Activated naive CD4-positive, alpha-beta T cell treated with anti-CD3 and anti-CD28 coated beads, Interleukin-2, amount 50 U/mL, for 72 hours (primary cell): ENCODE results near the gene MTOR. TPM values are rescaled to one million over a fixed set of nuclear protein-coding genes. Genes with fewer than 3 reads are reported as not detected.
"Not testable (repeated sequence)": the region's sequence is repeated elsewhere in the genome, so short reads cannot be mapped to it uniquely, and the experiment has no call there.

Experiments
- ATAC-seq, 2 donors: fragments of 150-1000 bp; cut with Tn5 transposase; 2 replicates each; pipeline ENCODE4 v1.10.0; 2021; ENCODE audit warnings: mild to moderate bottlenecking in 2 of 2, moderate library complexity in 2 of 2
- DNase-seq, 2 donors: peaks; one replicate each; pipeline ENCODE4 v3.0.0; 2021 to 2022; ENCODE audit warnings: low spot score in 2 of 2
- H3K27ac Mint-ChIP-seq, 2 donors: one replicate each; pipeline ENCODE4 v1.8.0; 2022; ENCODE audit warnings: mild to moderate bottlenecking in 2 of 2, mixed read lengths in 2 of 2
- H3K36me3 Mint-ChIP-seq, 2 donors: one replicate each; pipeline ENCODE4 v1.8.0; 2022; ENCODE audit warnings: mixed read lengths in 2 of 2
- H3K9me3 Mint-ChIP-seq, 2 donors: one replicate each; pipeline ENCODE4 v1.8.0; 2022; ENCODE audit warnings: mixed read lengths in 2 of 2
- total RNA-seq, 2 donors: library from RNA; stranded (reverse); gene quantifications; one replicate each; pipeline ENCODE4 v1.2.3, GENCODE V29; 2022

MTOR gene
- total RNA-seq, 2 donors from 2014 or later = 32.7 to 46.1 TPM

DNA sequence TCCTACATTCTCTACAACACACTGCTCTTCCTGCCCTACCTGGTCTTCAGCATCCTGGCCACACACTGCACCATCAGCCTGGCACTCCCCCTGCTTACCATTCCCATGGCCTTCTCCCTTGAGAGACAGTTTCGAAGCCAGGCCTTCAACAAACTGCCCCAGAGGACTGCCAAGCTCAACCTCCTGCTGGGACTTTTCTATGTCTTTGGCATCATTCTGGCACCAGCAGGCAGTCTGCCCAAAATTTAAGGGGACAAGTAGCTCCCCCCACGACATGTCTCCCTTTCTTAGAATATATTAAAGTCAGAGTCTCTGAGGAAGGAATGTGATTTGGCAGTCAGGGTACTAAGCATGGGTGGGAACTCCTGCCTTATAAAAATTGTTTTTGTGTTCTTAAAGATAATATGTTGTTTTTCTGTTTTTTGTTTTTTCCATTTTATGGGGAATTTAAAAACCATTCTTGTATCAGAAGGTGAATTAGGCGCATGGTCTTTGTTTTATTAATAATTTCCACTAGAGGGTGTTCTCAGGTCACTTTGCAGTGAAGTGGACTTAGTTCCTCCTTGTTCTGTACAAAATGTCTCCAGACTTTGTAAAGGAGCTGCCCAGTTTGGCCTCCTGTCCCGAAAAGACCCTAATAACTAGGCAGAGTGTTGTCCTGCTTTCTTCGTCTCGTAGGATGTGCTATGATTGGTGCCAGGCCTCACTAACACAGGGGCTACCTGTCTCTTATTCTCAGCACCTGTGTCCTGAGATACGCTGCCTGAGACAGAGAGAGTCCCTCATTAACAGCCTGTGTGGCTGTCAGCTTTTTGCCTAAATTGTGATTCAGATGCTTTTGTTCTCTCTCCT, 23.8 kb upstream of the MTOR start:
- DNase-seq (no peak), ATAC-seq (no peak)
- Mint-ChIP-seq H3K27ac (peak overlapping the region; percentile 17 to 62), H3K9me3 (no peaks in the 10 kb centered on the region), H3K36me3 (peaks cover 23 to 44% of the 10 kb centered on the region in 2 donors)

DNA sequence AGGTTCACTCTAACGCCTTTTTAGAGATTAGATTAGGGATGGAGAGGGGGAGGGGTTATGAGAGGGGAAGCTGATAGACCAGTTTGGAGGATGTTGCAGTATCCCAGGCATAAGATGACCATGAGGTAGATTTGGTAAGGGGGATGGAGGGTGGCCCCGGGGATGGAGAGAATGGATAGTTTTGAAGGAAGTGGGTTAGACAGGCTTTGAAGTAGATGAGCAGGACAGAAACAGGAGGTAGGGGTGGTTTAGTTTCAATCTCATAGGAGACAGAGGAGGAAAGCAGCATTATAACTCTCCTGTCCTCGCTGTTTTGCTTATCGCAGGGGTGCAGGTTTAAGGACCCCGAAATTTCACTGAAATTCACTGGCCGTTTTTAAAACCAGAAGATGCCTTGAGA, 22.4 kb upstream of the MTOR start:
- DNase-seq (no peak), ATAC-seq (peak; percentile 51 to 83)
- Mint-ChIP-seq H3K36me3 (peaks cover 23 to 36% of the 10 kb centered on the region in 2 donors), H3K27ac (peak overlapping the region; percentile 81 to 92), H3K9me3 (no peaks in the 10 kb centered on the region)

DNA sequence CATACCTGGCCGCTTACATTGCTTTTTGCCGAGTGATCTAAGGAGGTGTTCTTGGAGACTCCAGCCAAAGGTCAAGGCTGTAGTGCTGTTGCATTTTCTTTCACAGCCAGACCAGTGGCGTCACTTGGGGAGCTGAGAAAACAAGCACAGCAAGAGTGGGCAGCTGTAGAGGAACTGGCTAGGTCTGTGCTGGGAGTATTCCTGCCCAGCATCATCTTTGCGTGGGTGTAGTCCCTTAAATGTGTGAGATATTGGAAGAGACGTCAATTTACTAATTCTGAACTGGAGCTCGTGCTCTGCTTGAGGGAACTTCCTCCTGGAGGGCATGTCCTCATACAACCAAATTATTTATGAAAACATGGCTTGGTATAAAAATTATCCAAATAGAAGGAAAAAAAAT, 20.8 kb upstream of the MTOR start:
- H3K27ac Mint-ChIP-seq = peak overlapping the region; percentile 61 to 81

DNA sequence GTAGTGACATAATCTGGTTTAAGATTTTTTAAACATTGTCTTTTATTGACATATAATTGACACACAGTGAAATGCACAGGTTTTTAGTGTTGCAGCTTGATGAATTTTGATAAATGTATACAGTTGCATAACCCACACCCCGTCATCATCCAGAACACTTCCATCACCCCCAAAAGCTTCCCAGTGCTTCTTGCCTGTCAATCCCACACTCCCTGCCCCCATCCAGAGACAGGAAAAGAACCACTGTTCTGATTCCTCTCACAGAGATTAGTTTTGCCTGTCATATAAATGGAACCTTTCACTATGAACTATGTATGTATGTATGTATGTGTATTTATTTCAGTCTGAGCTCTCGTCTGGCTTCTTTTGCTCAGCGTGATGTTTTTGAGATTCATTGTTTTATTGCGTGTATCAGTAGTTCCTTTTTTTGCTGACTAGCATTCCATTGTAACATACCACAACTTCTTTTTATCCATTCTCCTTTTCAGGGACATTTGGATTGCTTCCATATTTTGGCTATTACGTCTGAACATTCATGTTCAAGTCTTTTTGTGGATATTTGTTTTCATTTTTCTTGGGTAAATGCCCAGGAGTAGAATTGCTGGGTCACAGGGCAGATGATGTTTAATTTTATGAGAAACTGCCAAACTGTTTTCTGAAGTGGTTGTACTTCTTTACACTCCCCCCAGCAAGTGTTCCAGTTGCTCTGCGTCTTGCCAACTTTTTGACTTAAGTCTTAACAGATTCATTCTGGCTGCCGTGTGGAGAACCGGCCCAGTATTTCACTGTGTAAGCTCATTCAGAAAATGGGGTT, 19.4 kb upstream of the MTOR start:
- DNase-seq (no peak), ATAC-seq (no peak)
- Mint-ChIP-seq H3K36me3 (peaks cover 18 to 62% of the 10 kb centered on the region in 2 donors), H3K9me3 (no peaks in the 10 kb centered on the region), H3K27ac (peak overlapping the region; percentile 78 to 82)

More for the DNA sequence above, 20.8 kb upstream of the MTOR start:
- DNase-seq (no peak), ATAC-seq (no peak)
- peaks cover 18 to 53% of the 10 kb centered on the region in 2 donors for H3K36me3 Mint-ChIP-seq
- no peaks in the 10 kb centered on the region for H3K9me3 Mint-ChIP-seq

DNA sequence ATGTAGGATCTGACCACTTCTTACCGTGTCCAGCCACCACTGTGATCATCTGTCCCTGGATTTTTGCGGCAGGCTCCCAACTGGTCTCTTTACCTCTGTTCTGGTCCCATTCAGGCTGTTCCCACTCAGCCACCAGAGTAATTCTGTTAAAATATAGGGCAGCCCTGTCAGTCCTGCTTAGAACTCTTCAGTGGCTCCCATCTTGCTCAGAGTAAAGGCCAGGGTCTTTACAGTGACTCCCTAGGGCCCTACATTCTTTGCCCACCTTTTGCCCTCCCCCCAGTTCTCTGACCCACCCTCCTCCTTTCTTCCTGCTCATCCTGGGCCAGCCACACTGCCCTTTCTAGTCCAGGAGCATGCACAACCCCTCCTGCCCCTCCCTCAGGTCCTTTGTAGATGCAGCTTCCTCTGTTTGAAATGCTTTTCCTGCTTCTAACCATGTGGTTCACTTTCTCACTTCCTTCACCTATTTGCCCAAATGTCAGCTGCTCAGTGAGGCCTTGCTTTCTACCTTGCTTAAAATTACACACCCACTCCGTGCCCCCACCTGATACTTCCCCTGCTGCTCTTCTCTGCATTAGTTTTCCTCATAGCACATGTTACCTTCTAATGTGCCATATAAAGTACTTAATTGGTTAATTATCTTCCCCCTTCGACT, 18.5 kb upstream of the MTOR start:
- Mint-ChIP-seq H3K9me3 (no peaks in the 10 kb centered on the region), H3K27ac (peak overlapping the region; percentile 78 to 82), H3K36me3 (peaks cover 17 to 56% of the 10 kb centered on the region in 2 donors)
- ATAC-seq = peak; percentile 34 to 66
- DNase-seq = no peak

DNA sequence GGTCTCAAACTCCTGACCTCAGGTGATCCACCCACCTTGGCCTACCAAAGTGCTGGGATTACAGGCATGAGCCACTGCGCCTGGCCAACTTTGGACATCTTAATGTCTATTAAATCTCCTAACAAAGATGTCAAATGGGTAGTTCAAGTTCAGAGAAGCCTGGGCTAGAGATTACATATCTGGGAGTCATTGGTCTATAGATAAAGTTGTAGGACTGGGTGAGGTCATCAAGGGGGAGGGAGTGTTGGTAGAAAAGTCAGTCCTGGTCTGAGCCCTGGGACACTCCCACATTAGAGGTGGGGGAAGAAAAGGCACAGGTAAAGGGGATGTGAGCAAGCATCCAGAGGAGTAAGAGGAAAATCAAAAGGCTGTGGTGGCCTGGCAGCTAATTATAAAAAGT, 17.3 kb upstream of the MTOR start:
- DNase-seq (no peak), ATAC-seq (peak in 1 of 2 donors; percentile 56)
- H3K27ac Mint-ChIP-seq = peak overlapping the region; percentile 78 to 82
- H3K36me3 Mint-ChIP-seq = peaks cover 27 to 57% of the 10 kb centered on the region in 2 donors
- no peaks in the 10 kb centered on the region for H3K9me3 Mint-ChIP-seq

DNA sequence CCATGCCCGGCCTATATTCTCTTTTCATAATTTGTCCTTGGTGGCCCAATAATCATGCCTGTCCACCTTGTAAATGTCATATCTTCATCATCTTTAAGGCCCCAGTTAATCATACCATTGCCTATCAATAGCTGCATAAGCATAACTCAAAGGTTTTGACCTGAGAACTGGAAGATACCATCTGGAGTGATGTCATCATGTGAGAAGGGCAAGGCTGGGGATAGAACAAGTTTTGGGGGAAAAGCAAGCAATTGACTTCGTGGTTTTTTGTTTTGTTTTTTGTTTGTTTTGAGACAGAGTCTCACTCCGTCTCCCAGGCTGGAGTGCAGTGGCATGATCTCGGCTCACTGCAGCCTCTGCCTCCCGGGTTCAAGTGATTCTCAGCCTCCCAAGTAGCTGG, 16.8 kb upstream of the MTOR start:
- DNase-seq (no peak), ATAC-seq (no peak)
- Mint-ChIP-seq H3K27ac (peak overlapping the region; percentile 78 to 82), H3K9me3 (no peaks in the 10 kb centered on the region), H3K36me3 (peaks cover 27 to 58% of the 10 kb centered on the region in 2 donors)

DNA sequence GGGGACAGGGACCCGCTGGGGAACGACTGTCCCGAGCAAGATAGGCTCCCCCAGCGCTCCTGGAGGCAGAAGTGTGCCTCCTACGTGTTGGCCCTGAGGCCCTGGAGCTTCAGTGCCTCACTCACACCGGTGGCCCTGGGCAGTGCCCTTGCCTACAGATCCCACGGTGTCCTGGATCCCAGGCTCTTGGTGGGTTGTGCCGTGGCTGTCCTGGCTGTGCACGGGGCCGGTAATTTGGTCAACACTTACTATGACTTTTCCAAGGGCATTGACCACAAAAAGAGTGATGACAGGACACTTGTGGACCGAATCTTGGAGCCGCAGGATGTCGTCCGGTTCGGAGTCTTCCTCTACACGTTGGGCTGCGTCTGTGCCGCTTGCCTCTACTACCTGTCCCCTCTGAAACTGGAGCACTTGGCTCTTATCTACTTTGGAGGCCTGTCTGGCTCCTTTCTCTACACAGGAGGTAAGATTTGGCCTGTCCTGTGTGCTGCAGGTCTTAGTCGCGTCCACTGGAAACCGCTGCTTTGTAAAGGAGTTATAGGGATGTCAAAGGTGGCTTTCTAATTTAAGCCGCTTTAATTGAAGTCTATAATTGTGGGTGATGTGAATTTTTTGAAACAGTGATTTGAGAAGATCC, 11.4 kb upstream of the MTOR start:
- no peaks in the 10 kb centered on the region for H3K9me3 Mint-ChIP-seq
- peaks cover 23 to 27% of the 10 kb centered on the region in 2 donors for H3K36me3 Mint-ChIP-seq
- peak; percentile 52 to 62 for ATAC-seq
- peak overlapping the region; percentile 95 to 98 for H3K27ac Mint-ChIP-seq
- DNase-seq = no peak

DNA sequence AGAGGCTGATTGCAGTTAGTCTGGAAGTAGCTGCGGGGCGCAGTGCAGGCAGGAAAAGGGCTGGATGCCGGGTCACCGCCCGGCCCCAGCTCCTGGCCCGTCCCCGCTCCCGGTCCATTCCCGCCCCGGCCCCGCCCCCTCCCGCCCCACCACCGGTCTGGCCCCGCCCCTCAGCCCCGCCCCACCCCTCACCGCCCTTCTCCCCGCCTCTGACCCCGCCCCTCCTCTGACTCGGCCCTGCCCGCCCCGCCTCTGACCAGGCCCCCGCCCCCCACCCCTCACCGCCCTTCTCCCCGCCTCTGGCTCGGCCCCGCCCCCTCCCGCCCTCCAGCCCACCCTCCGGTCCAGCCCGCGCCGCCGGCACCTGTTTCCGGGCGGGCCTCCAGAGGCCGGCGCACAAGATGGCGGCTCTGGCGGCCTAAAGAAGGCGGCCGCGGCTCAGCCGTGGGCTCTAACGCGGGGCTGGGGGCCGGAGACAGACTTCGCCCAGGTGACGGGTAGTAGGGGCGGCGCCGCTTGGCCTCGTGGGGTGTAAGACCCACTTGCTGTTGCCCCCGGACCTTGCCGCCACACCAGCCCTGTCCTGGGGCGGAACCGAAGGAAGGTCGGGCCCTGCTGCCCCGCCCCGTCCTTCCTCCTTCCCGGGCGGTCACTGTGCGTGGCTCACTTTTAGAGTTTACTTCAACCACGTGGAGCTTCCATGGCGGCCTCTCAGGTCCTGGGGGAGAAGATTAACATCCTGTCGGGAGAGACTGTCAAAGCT, 10.7 kb upstream of the MTOR start, which contains the start of gene UBIAD1:
Gene UBIAD1 (plus strand): TSS at position 367 of the 763 bp plus-strand sequence. CDS start 334 bp downstream, at position 701.
- DNase-seq = peak; percentile 78 to 86
- peaks cover 20 to 23% of the 10 kb centered on the region in 2 donors for H3K36me3 Mint-ChIP-seq
- peak within 1 kb of the TSS; percentile 95 to 98 for H3K27ac Mint-ChIP-seq
- no peaks in the 10 kb centered on the region for H3K9me3 Mint-ChIP-seq
- ATAC-seq = peak; percentile 88 to 90

DNA sequence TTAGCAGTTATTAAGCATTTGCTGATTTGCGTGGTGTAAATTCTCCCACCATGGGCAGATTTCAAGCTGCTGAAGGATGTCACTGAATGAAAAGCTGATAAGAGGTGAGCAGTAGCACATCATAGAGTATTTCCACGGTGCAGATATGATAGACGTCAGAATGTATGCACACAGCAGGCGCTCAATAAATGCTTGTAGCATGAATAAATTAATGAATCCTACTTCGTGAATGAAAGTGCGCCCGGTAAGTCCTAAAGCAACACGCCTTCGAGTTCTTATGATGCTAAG, 10.1 kb upstream of the MTOR start:
- ATAC-seq = peak in 1 of 2 donors; percentile 9
- H3K27ac Mint-ChIP-seq = no peak overlapping the region
- no peak for DNase-seq
- no peaks in the 10 kb centered on the region for H3K9me3 Mint-ChIP-seq
- H3K36me3 Mint-ChIP-seq = peaks cover 15 to 23% of the 10 kb centered on the region in 2 donors

DNA sequence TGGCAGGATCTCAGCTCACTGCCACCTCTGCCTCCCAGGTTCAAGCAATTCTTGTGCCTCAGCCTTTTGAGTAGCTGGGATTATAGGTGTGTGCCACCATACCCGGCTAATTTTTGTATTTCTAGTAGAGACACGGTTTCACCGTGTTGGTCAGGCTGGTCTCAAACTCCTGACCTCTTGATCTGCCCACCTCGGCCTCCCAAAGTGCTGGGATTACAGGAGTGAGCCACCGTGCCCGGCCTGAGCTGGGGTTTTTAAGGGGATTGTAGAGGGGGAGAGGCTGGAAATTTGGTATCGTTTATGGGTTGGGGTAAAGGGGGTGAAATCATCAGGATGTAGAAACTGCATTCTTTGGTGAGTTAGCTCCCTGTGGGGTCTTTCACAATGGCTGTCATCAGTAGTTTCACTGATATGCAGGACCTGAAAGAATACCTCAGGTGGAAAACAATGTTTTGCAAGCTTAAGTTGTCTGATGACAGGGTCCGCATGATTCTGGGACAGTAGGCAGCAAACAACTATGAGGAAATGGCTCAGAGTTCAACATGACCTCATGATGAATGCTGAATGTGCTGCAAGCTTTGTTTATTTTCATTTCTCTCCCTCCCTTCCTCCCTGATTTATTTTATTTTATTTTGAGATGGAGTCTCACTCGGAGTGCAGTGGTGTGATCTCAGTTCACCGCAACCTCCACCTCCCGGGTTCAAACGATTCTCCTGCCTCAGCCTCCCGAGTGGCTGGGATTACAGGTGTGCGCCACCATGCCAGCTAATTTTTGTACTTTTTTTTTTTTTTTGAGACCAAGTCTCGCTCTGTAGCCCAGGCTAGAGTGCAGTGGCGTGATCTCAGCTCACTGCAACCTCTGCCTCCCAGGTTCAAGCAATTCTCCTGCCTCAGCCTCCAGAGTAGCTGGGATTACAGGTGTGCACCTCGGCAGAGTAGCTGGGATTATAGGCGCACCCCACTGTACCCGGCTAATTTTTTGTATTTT, 5.3 kb upstream of the MTOR start:
- H3K36me3 Mint-ChIP-seq, DNase-seq, H3K9me3 Mint-ChIP-seq, ATAC-seq, H3K27ac Mint-ChIP-seq: not testable (repeated sequence)

DNA sequence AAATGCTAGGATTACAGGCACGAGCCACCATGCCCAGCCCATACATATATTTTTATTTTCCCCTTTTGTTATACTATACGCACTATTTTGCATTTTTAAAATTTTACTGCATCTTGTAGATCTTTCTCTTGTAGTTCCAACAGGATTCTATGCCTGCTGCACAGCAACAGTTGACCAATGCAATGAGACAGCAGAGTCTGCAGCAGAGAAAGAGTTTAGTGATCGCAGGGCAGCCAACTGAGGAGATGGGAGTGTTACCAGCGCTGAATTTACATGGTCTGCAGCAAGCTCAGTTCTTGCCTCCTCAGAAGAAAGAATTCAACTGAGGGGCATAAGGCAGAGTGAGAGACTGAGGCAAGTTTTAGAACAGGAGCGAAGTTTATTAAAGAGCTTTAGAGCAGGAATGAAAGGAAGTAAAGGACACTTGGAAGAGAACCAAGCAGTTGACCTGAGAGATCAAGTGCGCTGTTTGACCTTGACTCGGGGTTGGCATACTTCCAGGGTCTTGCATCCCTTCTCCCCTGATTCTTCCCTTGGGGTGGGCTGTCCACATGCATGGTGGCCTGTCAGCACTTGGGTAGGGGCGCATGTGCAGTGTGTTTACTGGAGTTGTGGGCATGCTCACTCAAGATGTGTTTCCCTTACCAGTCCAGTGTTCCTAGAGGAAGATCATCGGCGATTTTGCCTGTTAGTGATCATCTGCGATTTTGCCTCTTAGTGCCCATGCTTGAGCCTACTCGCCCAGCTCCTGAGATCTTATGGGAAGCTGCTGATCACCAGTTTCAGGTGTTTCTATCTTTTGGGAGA, 4.1 kb upstream of the MTOR start:
- H3K9me3 Mint-ChIP-seq = no peaks in the 10 kb centered on the region
- ATAC-seq (no peak), DNase-seq (no peak)
- peaks cover 5% of the 10 kb centered on the region in 2 donors for H3K36me3 Mint-ChIP-seq
- no peak overlapping the region for H3K27ac Mint-ChIP-seq

DNA sequence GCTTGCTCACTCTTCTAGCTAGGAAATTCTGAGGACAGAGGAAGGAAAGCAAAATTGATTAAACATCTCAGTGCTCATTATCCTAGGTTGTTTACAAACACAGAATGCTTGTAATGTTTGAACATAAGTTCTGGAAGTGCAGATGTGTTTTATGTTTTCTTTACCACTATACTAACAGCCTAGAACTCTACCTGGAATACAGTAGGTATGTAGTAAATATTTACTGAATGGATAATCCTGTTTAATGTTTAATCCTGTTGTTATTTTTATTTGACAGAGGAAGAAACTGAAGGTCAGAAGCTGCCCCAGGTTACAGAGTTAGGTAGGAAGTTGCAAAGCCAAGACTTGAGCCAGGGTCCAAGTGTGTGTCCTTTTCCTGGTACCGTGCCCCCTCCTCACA, 6.1 kb downstream of the MTOR start:
- ATAC-seq (no peak), DNase-seq (no peak)
- Mint-ChIP-seq H3K9me3 (no peaks in the 10 kb centered on the region), H3K27ac (no peak overlapping the region), H3K36me3 (peaks cover under 1 to 4% of the 10 kb centered on the region in 2 donors)

DNA sequence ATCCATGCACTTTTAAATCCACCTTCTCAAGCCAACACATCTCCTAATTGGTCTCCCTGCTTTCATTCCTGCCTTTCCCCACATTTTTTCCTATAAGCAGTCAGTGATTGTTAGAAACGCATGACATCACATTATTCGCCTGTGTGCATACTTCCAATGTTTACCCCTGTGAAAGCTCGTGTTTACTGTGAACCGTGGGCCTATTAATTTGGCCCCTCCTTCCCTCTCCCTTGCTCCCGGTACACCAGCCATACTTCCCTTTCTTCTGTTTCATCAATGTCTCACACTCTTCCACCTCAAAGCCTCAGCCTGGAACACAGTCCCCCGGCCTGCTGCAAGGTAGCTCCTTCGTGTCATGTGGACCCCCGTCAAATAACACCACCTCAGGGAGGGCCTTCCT, 9.1 kb downstream of the MTOR start:
- DNase-seq = no peak
- Mint-ChIP-seq H3K9me3 (no peaks in the 10 kb centered on the region), H3K36me3 (peaks cover 10 to 14% of the 10 kb centered on the region in 2 donors), H3K27ac (no peak overlapping the region)
- ATAC-seq = no peak
